K562 (cell line): ENCODE data around the gene UTP11. TPM values are rescaled to one million over a fixed set of nuclear protein-coding genes. Genes with fewer than 3 reads are reported as not detected.

Source experiments
- ATAC-seq: fragments of 200-7000 bp; cut with Tn5 transposase; 3 replicates; pipeline ENCODE4 v1.9.1; 2020; ENCODE audit warnings: moderate library complexity
- BruUV-seq: library from RNA; stranded (reverse); fragments of 400-500 nt; replicated peaks from 2 replicates; lab custom pipeline; 2021; lab: Mats Ljungman, UMichigan
- CTCF ChIA-PET: fragments of 300-600 bp; formaldehyde crosslinking; extraction: SDS; loops from one replicate; lab custom pipeline; 2021; ENCODE audit warnings: low intra/inter-chr PET ratio; lab: Yijun Ruan, JAX
- POLR2A ChIA-PET: fragments of 300-600, 350-650 bp; sonication (Branson Sonifier 250); formaldehyde crosslinking; extraction: SDS; loops from one replicate; lab custom pipeline; 2021; ENCODE audit warnings: antibody characterized with exemption, inconsistent platforms; lab: Yijun Ruan, JAX
- DNase-seq, 4 experiments: peaks; one replicate each; pipeline versions ENCODE4 v3.0.0 to v3.0.0-alpha.2; 2011 to 2018; ENCODE audit warnings: low spot score in 3 of 4, mixed read lengths in 3 of 4; ENCODE audit errors: extremely low read depth in 1 of 4
- FAIRE-seq: peaks from 2 replicates; lab custom pipeline; 2011; peaks lifted over from hg19 to GRCh38; lab: Jason Lieb, UNC
- H2AFZ ChIP-seq: 2 replicates; pipeline ENCODE4 v1.6.0; 2011; ENCODE audit warnings: low read depth, low read length, control low read depth, inconsistent platforms
- H3K27ac ChIP-seq: fragments of 200-600 bp; 3 replicates; pipeline ENCODE4 v1.8.0; 2011; ENCODE audit warnings: low read depth, mild to moderate bottlenecking, control low read depth, inconsistent platforms, low read length, moderate library complexity, mixed read lengths; ENCODE audit errors: extremely low read depth
- H3K27me3 ChIP-seq, 2 experiments: fragments of 300-600 bp in 1 of 2; 2 replicates in 1 of 2; 3 replicates in 1 of 2; pipeline versions ENCODE4 v1.6.0 to v1.8.0; 2011; ENCODE audit warnings: inconsistent platforms in 2 of 2, low read length in 2 of 2, mild to moderate bottlenecking in 1 of 2, mixed read lengths in 1 of 2, moderate library complexity in 1 of 2; ENCODE audit not compliant: control insufficient read depth in 2 of 2, insufficient read depth in 2 of 2
- H3K36me3 ChIP-seq: fragments of 300-600 bp; 3 replicates; pipeline ENCODE4 v1.8.0; 2011; ENCODE audit warnings: mild to moderate bottlenecking, low read length, inconsistent platforms; ENCODE audit not compliant: control insufficient read depth, insufficient read depth
- H3K4me1 ChIP-seq, 2 experiments: fragments of 200-600 bp in 1 of 2; replicated peaks in 1 of 2; 2 replicates in 1 of 2; 3 replicates in 1 of 2; pipeline versions ENCODE4 v1.5.1 to v1.8.0; 2011; ENCODE audit warnings: inconsistent platforms in 2 of 2, low read length in 2 of 2, mild to moderate bottlenecking in 1 of 2, mixed read lengths in 1 of 2, moderate library complexity in 1 of 2; ENCODE audit not compliant: control insufficient read depth in 2 of 2, insufficient read depth in 2 of 2
- H3K4me2 ChIP-seq: 2 replicates; pipeline ENCODE4 v1.6.1; 2011; ENCODE audit warnings: low read length, control low read depth, inconsistent platforms, mixed read lengths; ENCODE audit not compliant: insufficient read depth
- H3K4me3 ChIP-seq: fragments of 200-600 bp; sonication (generic), shearing (Covaris generic); 2 replicates; pipeline ENCODE4 v1.5.1; 2016; ENCODE audit warnings: control low read depth, inconsistent platforms
- H3K79me2 ChIP-seq: fragments of 200-600 bp; 3 replicates; pipeline ENCODE4 v1.8.0; 2011; ENCODE audit warnings: low read length, inconsistent platforms; ENCODE audit not compliant: control insufficient read depth, insufficient read depth
- H3K9ac ChIP-seq, 2 experiments: 2 replicates each; pipeline versions ENCODE4 v1.6.0 to v1.6.1; 2011; ENCODE audit warnings: low read depth in 2 of 2, low read length in 2 of 2, control low read depth in 1 of 2, inconsistent platforms in 1 of 2, mild to moderate bottlenecking in 1 of 2, mixed read lengths in 1 of 2; ENCODE audit not compliant: insufficient read depth in 1 of 2
- H3K9me1 ChIP-seq: one replicate; pipeline ENCODE4 v1.6.0; 2011; ENCODE audit warnings: inconsistent platforms, mild to moderate bottlenecking, low read length, moderate library complexity; ENCODE audit not compliant: control insufficient read depth, insufficient read depth
- H3K9me3 ChIP-seq: replicated peaks from 2 replicates; pipeline ENCODE4 v1.5.1; 2011; ENCODE audit warnings: low read depth, low read length, inconsistent platforms; ENCODE audit not compliant: control insufficient read depth, insufficient read depth
- H4K20me1 ChIP-seq: replicated peaks from 2 replicates; pipeline ENCODE4 v1.6.1; 2011; ENCODE audit warnings: low read length, inconsistent platforms, mixed read lengths; ENCODE audit not compliant: control insufficient read depth, insufficient read depth
- CCNT2 ChIP-seq: IDR thresholded peaks from 2 replicates; pipeline ENCODE4 v1.6.1; 2011; ENCODE audit warnings: borderline replicate concordance, low read depth, mild to moderate bottlenecking, moderate library complexity, mixed read lengths, low read length; ENCODE audit not compliant: insufficient read length; ENCODE audit errors: extremely low read depth
- GATAD2B ChIP-seq: fragments of 450-650 bp; IDR thresholded peaks from 2 replicates; pipeline ENCODE4 v1.6.1; 2017; ENCODE audit warnings: mild to moderate bottlenecking, borderline replicate concordance
- MEF2D ChIP-seq: conservative IDR thresholded peaks from 2 replicates; pipeline ENCODE4 v1.6.1; 2016; ENCODE audit warnings: low read depth, missing genetic modification characterization, missing compliant biosample characterization
- NONO ChIP-seq, 2 experiments: fragments of 200-400 bp in 1 of 2; fragments of 450-650 bp in 1 of 2; formaldehyde crosslinking in 1 of 2; IDR thresholded peaks; 2 replicates each; pipeline ENCODE4 v1.6.1; 2017; ENCODE audit warnings: low read depth in 2 of 2, mild to moderate bottlenecking in 2 of 2, moderate library complexity in 2 of 2, low read length in 1 of 2
- PHF8 ChIP-seq: fragments of 200-600 bp; sonication (generic); IDR thresholded peaks from 2 replicates; pipeline ENCODE4 v1.6.1; 2012; ENCODE audit warnings: mixed run types, mild to moderate bottlenecking, inconsistent platforms, low read length, moderate library complexity, borderline replicate concordance
- SAFB ChIP-seq: fragments of 200-400 bp; formaldehyde crosslinking; IDR thresholded peaks from 2 replicates; pipeline ENCODE4 v1.6.1; 2017; ENCODE audit warnings: low read depth, low read length, borderline replicate concordance
- SIN3B ChIP-seq: fragments of 450-650 bp; IDR thresholded peaks from 2 replicates; pipeline ENCODE4 v1.6.1; 2017; ENCODE audit warnings: low read depth, mild to moderate bottlenecking, moderate library complexity
- SMAD4 ChIP-seq: fragments of 250-450 bp; sonication (Bioruptor Pico); conservative IDR thresholded peaks from 2 replicates; pipeline ENCODE4 v1.8.0; 2021; ENCODE audit warnings: inconsistent platforms, mild to moderate bottlenecking, moderate library complexity
- TEAD1 ChIP-seq, 2 experiments: fragments of 450-650 bp in 1 of 2; sonication (generic) in 1 of 2; formaldehyde crosslinking; IDR thresholded peaks; 2 replicates each; pipeline versions ENCODE4 v1.4.0 to v1.8.0; 2020 to 2022; ENCODE audit warnings: mild to moderate bottlenecking in 2 of 2, missing genetic modification reagents in 1 of 2
- TFAM ChIP-seq: fragments of 250-450 bp; sonication (Bioruptor Pico); conservative IDR thresholded peaks from 2 replicates; pipeline ENCODE4 v1.5.0; 2021; ENCODE audit warnings: mild to moderate bottlenecking, moderate library complexity
- YY1 ChIP-seq, 3 experiments: IDR thresholded peaks; 2 replicates each; pipeline ENCODE4 v1.6.1; 2011; ENCODE audit warnings: low read length in 2 of 3, mild to moderate bottlenecking in 2 of 3, moderate library complexity in 2 of 3, borderline replicate concordance in 1 of 3, control low read depth in 1 of 3, low read depth in 1 of 3; ENCODE audit not compliant: insufficient read depth in 3 of 3, insufficient replicate concordance in 2 of 3, control insufficient read depth in 1 of 3, insufficient read length in 1 of 3; ENCODE audit errors: extremely low read depth in 1 of 3
- ZFP30 ChIP-seq: fragments of 250-450 bp; sonication (Bioruptor Pico); IDR thresholded peaks from 2 replicates; pipeline ENCODE4 v1.8.0; 2022; ENCODE audit warnings: moderate library complexity, mild to moderate bottlenecking, inconsistent platforms, borderline replicate concordance
- WGBS: fragments of 100-300 bp; shearing (Covaris generic); methylation state at CpG from one replicate; pipeline ENCODE4 v1.1.6; 2016; ENCODE audit warnings: low coverage, mixed read lengths; ENCODE audit not compliant: insufficient coverage; ENCODE audit errors: missing lambda C conversion rate; 5-methylcytosine and 5-hydroxymethylcytosine counted together
- in situ Hi-C: fragments of 300-500 bp; cut with MboI; formaldehyde crosslinking; loops from 4 replicates; pipeline ENCODE4 v1.15.0; 2018; ENCODE audit warnings: inconsistent platforms, mixed read lengths
- intact Hi-C: fragments of 100-400 bp; cut with micrococcal nuclease; formaldehyde crosslinking; loops from 2 replicates; pipeline ENCODE4 v1.14.2; 2022
- polyA plus RNA-seq, 8 experiments: library from polyadenylated mRNA; depleted of rRNA in 4 of 8; stranded (reverse) in 5 of 8; unstranded in 3 of 8; fragments of >200 nt; fragmentation: Nextera tagmentation in 2 of 8; fragmentation: Illumina TruSeq in 1 of 8; extraction: Ambion mirVana in 2 of 8; extraction: Trizol in 1 of 8; gene quantifications; 2 replicates each; pipeline versions ENCODE4 v1.2.1 to v1.2.3, GENCODE V29; 2011 to 2014; ENCODE audit warnings: inconsistent platforms in 1 of 8, missing spikeins in 1 of 8
- total RNA-seq, 7 experiments: library from RNA; depleted of rRNA in 6 of 7; stranded (reverse); fragments of >200 nt in 6 of 7; fragmentation: Illumina TruSeq in 2 of 7; extraction: Trizol in 2 of 7; gene quantifications; 2 replicates each; pipeline versions ENCODE4 v1.2.1 to v1.2.3, GENCODE V29; 2011 to 2021; ENCODE audit warnings: low replicate concordance in 1 of 7
- TF ChIP-seq, protein P1 (sequence below), 2 experiments: IDR thresholded peaks; 2 replicates each; pipeline ENCODE4 v1.6.1; 2011; ENCODE audit warnings: borderline replicate concordance in 1 of 2, control low read depth in 1 of 2, low read depth in 1 of 2, low read length in 1 of 2, mild to moderate bottlenecking in 1 of 2, mixed read lengths in 1 of 2, moderate library complexity in 1 of 2; ENCODE audit not compliant: insufficient read depth in 1 of 2, insufficient read length in 1 of 2, poor library complexity in 1 of 2, severe bottlenecking in 1 of 2; ENCODE audit errors: extremely low read depth in 1 of 2
- TF ChIP-seq, protein P2 (sequence below): IDR thresholded peaks from 2 replicates; pipeline ENCODE4 v1.6.1; 2011; ENCODE audit warnings: borderline replicate concordance, low read depth, mild to moderate bottlenecking, moderate library complexity, low read length; ENCODE audit not compliant: insufficient read depth, poor library complexity, severe bottlenecking

UTP11 gene
- total and polyA plus RNA-seq, 9 of the 15 experiments (the other 6 are each of a cell fraction or from before 2014, with no cell fraction given) = 91.1 to 378 (median 221) TPM

DNA sequence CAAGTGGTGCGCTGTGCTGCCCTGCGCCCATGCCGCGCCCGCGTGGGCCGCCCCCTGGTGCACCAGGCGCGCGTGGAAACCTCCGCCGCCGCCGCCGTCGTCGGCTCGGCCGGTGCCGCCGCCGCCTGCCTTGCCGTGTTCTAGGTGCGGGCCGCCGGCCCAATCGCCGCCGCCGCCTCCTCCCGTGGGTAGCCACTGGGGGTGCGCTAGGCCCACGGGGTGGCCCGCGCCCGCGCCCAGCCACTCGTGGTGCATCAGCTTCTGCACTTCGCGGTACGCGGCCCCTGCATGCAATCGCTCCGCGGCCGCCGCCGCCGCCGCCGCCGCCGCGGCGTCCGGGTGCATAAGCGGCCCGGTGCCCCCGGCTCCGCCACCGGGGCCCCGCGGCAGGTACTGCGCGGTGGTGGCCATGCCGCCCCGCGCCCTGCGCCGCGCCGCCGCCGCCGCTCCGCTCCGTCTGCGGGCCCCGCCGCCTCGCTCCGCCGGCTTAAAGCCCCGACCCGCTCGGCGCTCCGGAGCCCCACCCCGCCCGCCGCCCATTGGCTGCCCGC is 33.9 kb downstream of the UTP11 start, which contains the start of gene POU3F1:
TSS of gene POU3F1 (minus strand) at position 461 of the 551 bp plus-strand sequence. CDS start at position 411, 50 bp downstream.
- FAIRE-seq (no peak), ATAC-seq (no peak), DNase-seq (peak in 2 of 4 experiments; percentile 70)
- peak within 1 kb of the TSS; percentile 49 for H3K4me3 ChIP-seq
- no peaks in the 10 kb centered on the region for H3K79me2 ChIP-seq
- no peaks in the 10 kb centered on the region for H3K36me3 ChIP-seq
- peak within 1 kb of the TSS in 1 of 2 experiments; percentile 86; a peak in 2 of 4 replicates for H3K9ac ChIP-seq
- no TSS peak for BruUV-seq
- H3K4me2 ChIP-seq = peak within 1 kb of the TSS; percentile 68
- intact Hi-C loops = loop anchor here (10.0 kb wide), 1 partner anchor 538 kb away; no protein-coding TSS in a partner anchor
- whole genome bisulfite sequencing = under 1% methylated on average over 62 of the region's 92 CpGs
- H3K27ac ChIP-seq = no peak within 1 kb of the TSS
- H4K20me1 ChIP-seq = 0 out of 2 replicates have a peak, but pooled peaks cover 8% of the 10 kb centered on the region
- peak within 1 kb of the TSS; percentile 71 for H2AFZ ChIP-seq
- CTCF ChIA-PET = no interaction called here
- POLR2A ChIA-PET = interaction anchor here (0.6 kb wide), 2 partner anchors 170 to 566 kb away, joined by 3 to 4 read pairs; no protein-coding TSS in a partner anchor
- H3K9me3 ChIP-seq = no peaks in the 10 kb centered on the region
- peaks cover 5% of the 10 kb centered on the region for H3K9me1 ChIP-seq
- H3K27me3 ChIP-seq = peaks cover 25 to 47% of the 10 kb centered on the region in 2 experiments; a peak in 4 of 5 replicates
- in situ Hi-C loops = loop anchor here (25.0 kb wide), 1 partner anchor 541 kb away; no protein-coding TSS in a partner anchor
- TF ChIP-seq CCNT2 (peak; percentile 20), SMAD4 (CRISPR knock-in tag) (peak; percentile 53; the same call in 1 of the 2 replicates), PHF8 (peak; percentile 18; the same call in 1 of the 2 replicates), MEF2D (no peak), GATAD2B (peak; percentile 62; the same call in 1 of the 2 replicates), NONO (IDR thresholded peaks at IDR 0.05; ENCODE audit: low read depth in 2 of 2, low read length in 1 of 2) (0 out of 4 replicates have a peak, but pooled peaks of 1 of the 2 experiments have one; percentile 13), TEAD1 (CRISPR knock-in tag; IDR thresholded peaks at IDR 0.05) (peak in 1 of 2 experiments; percentile 22; a peak in 1 of 4 replicates), ZFP30 (CRISPR knock-in tag) (no peak), SAFB (peak; percentile 89), SIN3B (0 out of 2 replicates have a peak, but pooled peaks have one; percentile 30), YY1 (IDR thresholded peaks at IDR 0.05; ENCODE audit: borderline replicate concordance in 1 of 3, control insufficient read depth in 1 of 3, extremely low read depth in 1 of 3, insufficient read depth in 3 of 3, insufficient read length in 1 of 3, insufficient replicate concordance in 2 of 3, low read depth in 1 of 3, low read length in 2 of 3) (peak in 1 of 3 experiments; percentile 7), TFAM (CRISPR knock-in tag) (no peak)
- TF ChIP-seq, protein P1, sequence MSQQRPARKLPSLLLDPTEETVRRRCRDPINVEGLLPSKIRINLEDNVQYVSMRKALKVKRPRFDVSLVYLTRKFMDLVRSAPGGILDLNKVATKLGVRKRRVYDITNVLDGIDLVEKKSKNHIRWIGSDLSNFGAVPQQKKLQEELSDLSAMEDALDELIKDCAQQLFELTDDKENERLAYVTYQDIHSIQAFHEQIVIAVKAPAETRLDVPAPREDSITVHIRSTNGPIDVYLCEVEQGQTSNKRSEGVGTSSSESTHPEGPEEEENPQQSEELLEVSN (IDR thresholded peaks at IDR 0.05; ENCODE audit: borderline replicate concordance in 1 of 2, extremely low read depth in 1 of 2, insufficient read depth in 1 of 2, insufficient read length in 1 of 2, low read depth in 1 of 2, low read length in 1 of 2, poor library complexity in 1 of 2, severe bottlenecking in 1 of 2) = peak; percentile 14 to 60
- TF ChIP-seq, protein P2, sequence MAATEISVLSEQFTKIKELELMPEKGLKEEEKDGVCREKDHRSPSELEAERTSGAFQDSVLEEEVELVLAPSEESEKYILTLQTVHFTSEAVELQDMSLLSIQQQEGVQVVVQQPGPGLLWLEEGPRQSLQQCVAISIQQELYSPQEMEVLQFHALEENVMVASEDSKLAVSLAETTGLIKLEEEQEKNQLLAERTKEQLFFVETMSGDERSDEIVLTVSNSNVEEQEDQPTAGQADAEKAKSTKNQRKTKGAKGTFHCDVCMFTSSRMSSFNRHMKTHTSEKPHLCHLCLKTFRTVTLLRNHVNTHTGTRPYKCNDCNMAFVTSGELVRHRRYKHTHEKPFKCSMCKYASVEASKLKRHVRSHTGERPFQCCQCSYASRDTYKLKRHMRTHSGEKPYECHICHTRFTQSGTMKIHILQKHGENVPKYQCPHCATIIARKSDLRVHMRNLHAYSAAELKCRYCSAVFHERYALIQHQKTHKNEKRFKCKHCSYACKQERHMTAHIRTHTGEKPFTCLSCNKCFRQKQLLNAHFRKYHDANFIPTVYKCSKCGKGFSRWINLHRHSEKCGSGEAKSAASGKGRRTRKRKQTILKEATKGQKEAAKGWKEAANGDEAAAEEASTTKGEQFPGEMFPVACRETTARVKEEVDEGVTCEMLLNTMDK = peak; percentile 30
- H3K4me1 ChIP-seq = peaks cover 0 to 35% of the 10 kb centered on the region in 2 experiments; a peak in 3 of 5 replicates
